Measurements from ENCODE around the gene DMXL1.
"Not testable (repeated sequence)": the region's sequence is repeated elsewhere in the genome, so short reads cannot be mapped to it uniquely, and the experiment has no call there.

DMXL1 gene

GRCh38 chr5:119218830-119219782 lies 148.2 kb downstream of the DMXL1 start:
- no peak for DNase-seq

GRCh38 chr5:119220576-119221197 lies 149.8 kb downstream of the DMXL1 start:
- DNase-seq, result no peak

GRCh38 chr5:119221330-119221729 lies 150.4 kb downstream of the DMXL1 start:
- no peak for DNase-seq

- no peak for DNase-seq
Observed at GRCh38 chr5:119229950-119230349, 159.1 kb downstream of the DMXL1 start.

GRCh38 chr5:119238265-119239118 lies 167.6 kb downstream of the DMXL1 start:
- DNase-seq, result no peak

- peak; percentile 18 for DNase-seq
Observed at GRCh38 chr5:119239119-119239417, 168.2 kb downstream of the DMXL1 start.

- DNase-seq, result not testable (repeated sequence)
Observed at GRCh38 chr5:119239826-119240225, 168.9 kb downstream of the DMXL1 start.

GRCh38 chr5:119243888-119244287 lies 173.0 kb downstream of the DMXL1 start:
- no peak for DNase-seq

GRCh38 chr5:119250946-119251901 lies 180.3 kb downstream of the DMXL1 start:
- no peak for DNase-seq

- no peak for DNase-seq
Observed at GRCh38 chr5:119255571-119256356, 184.9 kb downstream of the DMXL1 start.

GRCh38 chr5:119257613-119258012 lies 186.7 kb downstream of the DMXL1 start:
- DNase-seq, result no peak

GRCh38 chr5:119263639-119264038 lies 192.8 kb downstream of the DMXL1 start:
- no peak for DNase-seq

GRCh38 chr5:119264186-119264585 lies 193.3 kb downstream of the DMXL1 start:
- no peak for DNase-seq

GRCh38 chr5:119267958-119268386 lies 197.1 kb downstream of the DMXL1 start:
- peak; percentile 79 for DNase-seq

- peak; percentile 92 for DNase-seq
Observed at GRCh38 chr5:119268387-119269060, 197.6 kb downstream of the DMXL1 start.

- DNase-seq, result peak; percentile 57
Observed at GRCh38 chr5:119269061-119269944, 198.4 kb downstream of the DMXL1 start.

GRCh38 chr5:119270121-119270565 lies 199.3 kb downstream of the DMXL1 start:
- DNase-seq, result no peak

GRCh38 chr5:119270960-119271757 lies 200.3 kb downstream of the DMXL1 start:
- DNase-seq, result no peak
